Smooth muscle cell (in vitro differentiated cells): ENCODE data around the gene SV2C. TPM values are rescaled to one million over a fixed set of nuclear protein-coding genes. Genes with fewer than 3 reads are reported as not detected.

Experiments
- DNase-seq: peaks from one replicate; lab custom pipeline; 2025; ENCODE audit not compliant: unreplicated experiment; lab: John Stamatoyannopoulos, UW
- H2AFZ ChIP-seq: fragments of 200-600 bp; sonication (generic); 2 replicates; pipeline ENCODE4 v1.6.0; 2016; ENCODE audit warnings: antibody characterized with exemption, low read depth, mild to moderate bottlenecking
- H3F3A ChIP-seq: fragments of 200-600 bp; sonication (generic); 2 replicates; pipeline ENCODE4 v1.6.0; 2017; ENCODE audit warnings: antibody characterized with exemption, low read depth
- H3K27ac ChIP-seq: fragments of 200-600 bp; sonication (generic); 2 replicates; pipeline ENCODE4 v1.5.1; 2016; ENCODE audit warnings: low read depth, mild to moderate bottlenecking
- H3K27me3 ChIP-seq: fragments of 200-600 bp; sonication (generic); 2 replicates; pipeline ENCODE4 v1.6.1; 2016; ENCODE audit warnings: low read depth, mild to moderate bottlenecking
- H3K36me3 ChIP-seq: fragments of 200-600 bp; sonication (generic); 2 replicates; pipeline ENCODE4 v1.5.1; 2016; ENCODE audit warnings: low read depth
- H3K4me1 ChIP-seq: fragments of 200-600 bp; sonication (generic); 2 replicates; pipeline ENCODE4 v1.5.1; 2016; ENCODE audit warnings: low read depth
- H3K4me2 ChIP-seq: fragments of 200-600 bp; sonication (generic); 2 replicates; pipeline ENCODE4 v1.6.0; 2016; ENCODE audit warnings: mild to moderate bottlenecking
- H3K4me3 ChIP-seq: fragments of 200-600 bp; sonication (generic); 2 replicates; pipeline ENCODE4 v1.5.1; 2016; ENCODE audit warnings: mild to moderate bottlenecking
- H3K79me2 ChIP-seq: fragments of 200-600 bp; sonication (generic); 2 replicates; pipeline ENCODE4 v1.6.0; 2016; ENCODE audit warnings: low read depth, mild to moderate bottlenecking
- H3K9ac ChIP-seq: fragments of 200-600 bp; sonication (generic); 2 replicates; pipeline ENCODE4 v1.6.0; 2016; ENCODE audit warnings: low read depth
- H3K9me3 ChIP-seq: fragments of 200-600 bp; sonication (generic); replicated peaks from 2 replicates; pipeline ENCODE4 v1.5.1; 2016; ENCODE audit warnings: low read depth
- H4K20me1 ChIP-seq: fragments of 200-600 bp; sonication (generic); 2 replicates; pipeline ENCODE4 v1.6.0; 2016; ENCODE audit warnings: low read depth
- WGBS: methylation state at CpG from one replicate; pipeline ENCODE4 v1.1.7; 2016; ENCODE audit warnings: low lambda C conversion rate; 5-methylcytosine and 5-hydroxymethylcytosine counted together
- polyA plus RNA-seq: library from polyadenylated mRNA; unstranded; fragments of >200 nt; fragmentation: Nextera tagmentation; extraction: Ambion mirVana; gene quantifications from 2 replicates; pipeline ENCODE4 v1.2.1, GENCODE V29; 2016
- total RNA-seq: library from RNA; depleted of rRNA; stranded (reverse); fragments of >200 nt; gene quantifications from 2 replicates; pipeline ENCODE4 v1.2.3, GENCODE V29; 2014
- TF ChIP-seq, protein P1 (sequence below): fragments of 200-600 bp; sonication (generic); IDR thresholded peaks from 2 replicates; pipeline ENCODE4 v1.5.1; 2017; ENCODE audit warnings: borderline replicate concordance, mild to moderate bottlenecking, antibody characterized with exemption; ENCODE audit not compliant: insufficient read depth, poor library complexity, severe bottlenecking

The SV2C gene
- total and polyA plus RNA-seq, 2 experiments from 2014 or later, result not detected

DNA sequence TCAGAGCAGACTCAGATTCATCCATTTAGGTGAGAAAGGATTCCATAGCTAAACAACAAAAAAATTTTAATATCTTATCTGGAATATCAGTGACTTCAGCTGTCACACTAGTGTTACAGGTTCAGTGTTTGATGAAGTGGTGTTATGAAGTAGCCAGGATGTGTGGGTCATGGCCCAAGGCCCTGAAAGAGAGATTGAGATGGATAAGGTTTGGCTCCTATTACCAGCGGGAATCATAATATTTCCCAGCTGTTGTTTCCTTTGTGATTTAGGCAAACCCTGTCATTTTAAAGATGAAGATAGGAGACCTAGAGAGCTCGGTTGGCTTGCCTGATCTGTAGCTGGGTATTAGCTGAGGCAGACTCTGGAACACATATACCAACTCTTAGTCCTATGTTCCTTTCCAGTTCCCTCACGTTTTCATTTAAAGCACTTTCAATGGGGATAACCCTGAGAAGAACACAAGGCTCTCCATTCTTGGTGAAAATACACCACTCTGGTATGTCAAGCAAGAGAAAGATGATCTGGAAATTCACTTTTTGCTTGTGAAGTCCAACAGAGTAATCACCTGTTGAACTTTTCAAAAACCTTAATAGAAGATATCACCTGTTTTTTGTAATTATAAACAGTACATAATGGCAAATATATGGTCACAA is 54.8 kb downstream of the SV2C start:
- TF ChIP-seq, protein P1, sequence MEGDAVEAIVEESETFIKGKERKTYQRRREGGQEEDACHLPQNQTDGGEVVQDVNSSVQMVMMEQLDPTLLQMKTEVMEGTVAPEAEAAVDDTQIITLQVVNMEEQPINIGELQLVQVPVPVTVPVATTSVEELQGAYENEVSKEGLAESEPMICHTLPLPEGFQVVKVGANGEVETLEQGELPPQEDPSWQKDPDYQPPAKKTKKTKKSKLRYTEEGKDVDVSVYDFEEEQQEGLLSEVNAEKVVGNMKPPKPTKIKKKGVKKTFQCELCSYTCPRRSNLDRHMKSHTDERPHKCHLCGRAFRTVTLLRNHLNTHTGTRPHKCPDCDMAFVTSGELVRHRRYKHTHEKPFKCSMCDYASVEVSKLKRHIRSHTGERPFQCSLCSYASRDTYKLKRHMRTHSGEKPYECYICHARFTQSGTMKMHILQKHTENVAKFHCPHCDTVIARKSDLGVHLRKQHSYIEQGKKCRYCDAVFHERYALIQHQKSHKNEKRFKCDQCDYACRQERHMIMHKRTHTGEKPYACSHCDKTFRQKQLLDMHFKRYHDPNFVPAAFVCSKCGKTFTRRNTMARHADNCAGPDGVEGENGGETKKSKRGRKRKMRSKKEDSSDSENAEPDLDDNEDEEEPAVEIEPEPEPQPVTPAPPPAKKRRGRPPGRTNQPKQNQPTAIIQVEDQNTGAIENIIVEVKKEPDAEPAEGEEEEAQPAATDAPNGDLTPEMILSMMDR, result no peak
- Histone ChIP-seq H3K27ac (no peak overlapping the region), H3K9me3 (no peaks in the 10 kb centered on the region), H3F3A (no peaks in the 10 kb centered on the region), H3K79me2 (no peaks in the 10 kb centered on the region), H3K4me2 (no peak overlapping the region), H4K20me1 (no peaks in the 10 kb centered on the region), H3K4me1 (no peaks in the 10 kb centered on the region), H2AFZ (no peak overlapping the region), H3K27me3 (peaks cover 36% of the 10 kb centered on the region), H3K36me3 (no peaks in the 10 kb centered on the region), H3K4me3 (no peak overlapping the region), H3K9ac (no peak overlapping the region)
- no peak for DNase-seq
- WGBS, result 76% methylated on average over 3 of the region's 3 CpGs

GRCh38 chr5:76143884-76144283 is 60.7 kb downstream of the SV2C start:
- no peak for DNase-seq
- no peaks in the 10 kb centered on the region for H4K20me1 ChIP-seq
- 85% methylated on average over 3 of the region's 3 CpGs for WGBS
- no peaks in the 10 kb centered on the region for H3K4me1 ChIP-seq
- no peaks in the 10 kb centered on the region for H3K36me3 ChIP-seq
- no peak overlapping the region for H2AFZ ChIP-seq
- H3K79me2 ChIP-seq, result no peaks in the 10 kb centered on the region
- no peak overlapping the region for H3K27ac ChIP-seq
- no peak overlapping the region for H3K4me2 ChIP-seq
- no peaks in the 10 kb centered on the region for H3F3A ChIP-seq
- H3K4me3 ChIP-seq, result no peak overlapping the region
- no peak overlapping the region for H3K9ac ChIP-seq
- H3K27me3 ChIP-seq, result no peaks in the 10 kb centered on the region
- TF ChIP-seq, protein P1, result no peak
- no peaks in the 10 kb centered on the region for H3K9me3 ChIP-seq

- WGBS, result 62% methylated on average over 1 of the region's 1 CpG
- no peak overlapping the region for H2AFZ ChIP-seq
- no peaks in the 10 kb centered on the region for H3K9me3 ChIP-seq
- H3K4me1 ChIP-seq, result no peaks in the 10 kb centered on the region
- no peaks in the 10 kb centered on the region for H3K27me3 ChIP-seq
- H3K4me2 ChIP-seq, result no peak overlapping the region
- no peak overlapping the region for H3K4me3 ChIP-seq
- no peak for DNase-seq
- H3K79me2 ChIP-seq, result no peaks in the 10 kb centered on the region
- no peak overlapping the region for H3K9ac ChIP-seq
- no peaks in the 10 kb centered on the region for H4K20me1 ChIP-seq
- TF ChIP-seq, protein P1, result no peak
- H3K36me3 ChIP-seq, result no peaks in the 10 kb centered on the region
- no peak overlapping the region for H3K27ac ChIP-seq
- no peaks in the 10 kb centered on the region for H3F3A ChIP-seq
Measured at GRCh38 chr5:76144513-76145274, 61.5 kb downstream of the SV2C start.
